Hepatocyte (in vitro differentiated cells): ENCODE results near the gene PIP5K1C. TPM values are rescaled to one million over a fixed set of nuclear protein-coding genes. Genes with fewer than 3 reads are reported as not detected.
"Not testable (repeated sequence)": the region's sequence is repeated elsewhere in the genome, so short reads cannot be mapped to it uniquely, and the experiment has no call there.

ENCODE experiments used
- DNase-seq: peaks from one replicate; pipeline ENCODE4 v3.0.0-alpha.2; 2016; ENCODE audit warnings: low spot score
- H2AFZ ChIP-seq: fragments of 200-600 bp; sonication (generic); 2 replicates; pipeline ENCODE4 v1.6.0; 2016; ENCODE audit warnings: antibody characterized with exemption, mild to moderate bottlenecking
- H3K27ac ChIP-seq: fragments of 200-600 bp; sonication (generic); 2 replicates; pipeline ENCODE4 v1.5.1; 2016; ENCODE audit warnings: mild to moderate bottlenecking
- H3K27me3 ChIP-seq: fragments of 200-600 bp; sonication (generic); 2 replicates; pipeline ENCODE4 v1.6.1; 2016
- H3K36me3 ChIP-seq: fragments of 200-600 bp; sonication (generic); replicated peaks from 2 replicates; pipeline ENCODE4 v1.5.1; 2016; ENCODE audit warnings: low read depth; ENCODE audit not compliant: insufficient read depth
- H3K4me1 ChIP-seq: fragments of 200-600 bp; sonication (generic); 2 replicates; pipeline ENCODE4 v1.5.1; 2016; ENCODE audit warnings: mild to moderate bottlenecking, moderate library complexity; ENCODE audit not compliant: insufficient read depth
- H3K4me2 ChIP-seq: fragments of 200-600 bp; sonication (generic); 2 replicates; pipeline ENCODE4 v1.6.0; 2016
- H3K4me3 ChIP-seq: fragments of 200-600 bp; sonication (generic); 2 replicates; pipeline ENCODE4 v1.5.1; 2016; ENCODE audit warnings: mild to moderate bottlenecking
- H3K79me2 ChIP-seq: fragments of 200-600 bp; sonication (generic); 2 replicates; pipeline ENCODE4 v1.6.0; 2017; ENCODE audit warnings: mild to moderate bottlenecking
- H3K9me2 ChIP-seq: fragments of 200-600 bp; sonication (generic); replicated peaks from 2 replicates; pipeline ENCODE4 v1.6.0; 2017; ENCODE audit warnings: mild to moderate bottlenecking; ENCODE audit not compliant: insufficient read depth
- H3K9me3 ChIP-seq: fragments of 200-600 bp; sonication (generic); 2 replicates; pipeline ENCODE4 v1.5.1; 2016; ENCODE audit warnings: low read depth, mild to moderate bottlenecking
- H4K20me1 ChIP-seq: fragments of 200-600 bp; sonication (generic); 2 replicates; pipeline ENCODE4 v1.6.0; 2016; ENCODE audit warnings: mild to moderate bottlenecking; ENCODE audit not compliant: insufficient read depth, poor library complexity, severe bottlenecking
- EZH2 ChIP-seq: fragments of 200-600 bp; sonication (generic); IDR thresholded peaks from 2 replicates; pipeline ENCODE4 v1.6.1; 2016; ENCODE audit warnings: antibody characterized with exemption, mild to moderate bottlenecking, borderline replicate concordance
- EZH2phosphoT487 ChIP-seq: fragments of 200-600 bp; sonication (generic); IDR thresholded peaks from one replicate; pipeline ENCODE4 v1.6.1; 2018; ENCODE audit warnings: antibody characterized with exemption, mild to moderate bottlenecking, low read depth, moderate library complexity; ENCODE audit not compliant: unreplicated experiment, severe bottlenecking
- WGBS: methylation state at CpG from one replicate; pipeline ENCODE4 v1.1.6; 2016; ENCODE audit warnings: low lambda C conversion rate; ENCODE audit errors: missing lambda C conversion rate; 5-methylcytosine and 5-hydroxymethylcytosine counted together
- polyA plus RNA-seq: library from polyadenylated mRNA; unstranded; fragments of >200 nt; fragmentation: Nextera tagmentation; extraction: Ambion mirVana; gene quantifications from 2 replicates; pipeline ENCODE4 v1.2.1, GENCODE V29; 2016
- total RNA-seq: library from RNA; depleted of rRNA; stranded (reverse); fragments of >200 nt; gene quantifications from 2 replicates; pipeline ENCODE4 v1.2.3, GENCODE V29; 2014
- TF ChIP-seq, protein P1 (sequence below): fragments of 200-600 bp; sonication (generic); IDR thresholded peaks from 2 replicates; pipeline ENCODE4 v1.5.1; 2016; ENCODE audit warnings: antibody characterized with exemption, mild to moderate bottlenecking; ENCODE audit not compliant: poor library complexity

Gene PIP5K1C
- total and polyA plus RNA-seq, 2 experiments from 2014 or later = 20.7 to 37.1 TPM

DNA sequence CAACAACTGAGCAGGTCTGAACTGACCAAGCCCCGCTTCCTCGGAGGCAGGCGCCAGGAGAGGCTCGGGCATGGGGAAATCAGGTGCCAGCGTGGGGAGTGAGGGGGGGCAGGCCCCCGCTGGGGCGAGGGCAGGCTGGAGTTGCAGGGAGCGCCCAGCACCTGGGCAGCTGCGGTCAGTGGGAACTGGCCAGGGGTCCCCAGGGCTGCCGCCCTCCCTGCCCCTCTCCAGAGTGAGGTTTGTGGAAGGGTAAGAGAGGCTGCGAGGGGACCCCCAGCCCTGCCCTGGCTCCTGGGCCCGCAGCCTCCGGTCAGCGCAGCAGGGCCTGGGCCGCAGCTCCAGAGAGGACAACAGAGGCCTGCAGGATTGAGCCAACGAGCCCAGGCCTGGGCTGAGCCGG, 32.5 kb downstream of the PIP5K1C start:
- 89% methylated on average over 15 of the region's 17 CpGs for WGBS
- Histone ChIP-seq H3K27ac (peak overlapping the region; percentile 70), H3K79me2 (peaks cover 21% of the 10 kb centered on the region), H2AFZ (no peak overlapping the region), H3K9me3 (no peaks in the 10 kb centered on the region), H3K36me3 (no peaks in the 10 kb centered on the region), H4K20me1 (peaks cover 19% of the 10 kb centered on the region), H3K4me1 (peaks cover 35% of the 10 kb centered on the region), H3K27me3 (no peaks in the 10 kb centered on the region), H3K4me2 (no peak overlapping the region), H3K4me3 (no peak overlapping the region), H3K9me2 (no peaks in the 10 kb centered on the region)
- no peak for DNase-seq
- TF ChIP-seq, protein P1, sequence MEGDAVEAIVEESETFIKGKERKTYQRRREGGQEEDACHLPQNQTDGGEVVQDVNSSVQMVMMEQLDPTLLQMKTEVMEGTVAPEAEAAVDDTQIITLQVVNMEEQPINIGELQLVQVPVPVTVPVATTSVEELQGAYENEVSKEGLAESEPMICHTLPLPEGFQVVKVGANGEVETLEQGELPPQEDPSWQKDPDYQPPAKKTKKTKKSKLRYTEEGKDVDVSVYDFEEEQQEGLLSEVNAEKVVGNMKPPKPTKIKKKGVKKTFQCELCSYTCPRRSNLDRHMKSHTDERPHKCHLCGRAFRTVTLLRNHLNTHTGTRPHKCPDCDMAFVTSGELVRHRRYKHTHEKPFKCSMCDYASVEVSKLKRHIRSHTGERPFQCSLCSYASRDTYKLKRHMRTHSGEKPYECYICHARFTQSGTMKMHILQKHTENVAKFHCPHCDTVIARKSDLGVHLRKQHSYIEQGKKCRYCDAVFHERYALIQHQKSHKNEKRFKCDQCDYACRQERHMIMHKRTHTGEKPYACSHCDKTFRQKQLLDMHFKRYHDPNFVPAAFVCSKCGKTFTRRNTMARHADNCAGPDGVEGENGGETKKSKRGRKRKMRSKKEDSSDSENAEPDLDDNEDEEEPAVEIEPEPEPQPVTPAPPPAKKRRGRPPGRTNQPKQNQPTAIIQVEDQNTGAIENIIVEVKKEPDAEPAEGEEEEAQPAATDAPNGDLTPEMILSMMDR = no peak
- TF ChIP-seq EZH2phosphoT487 (no peak), EZH2 (no peak)

DNA sequence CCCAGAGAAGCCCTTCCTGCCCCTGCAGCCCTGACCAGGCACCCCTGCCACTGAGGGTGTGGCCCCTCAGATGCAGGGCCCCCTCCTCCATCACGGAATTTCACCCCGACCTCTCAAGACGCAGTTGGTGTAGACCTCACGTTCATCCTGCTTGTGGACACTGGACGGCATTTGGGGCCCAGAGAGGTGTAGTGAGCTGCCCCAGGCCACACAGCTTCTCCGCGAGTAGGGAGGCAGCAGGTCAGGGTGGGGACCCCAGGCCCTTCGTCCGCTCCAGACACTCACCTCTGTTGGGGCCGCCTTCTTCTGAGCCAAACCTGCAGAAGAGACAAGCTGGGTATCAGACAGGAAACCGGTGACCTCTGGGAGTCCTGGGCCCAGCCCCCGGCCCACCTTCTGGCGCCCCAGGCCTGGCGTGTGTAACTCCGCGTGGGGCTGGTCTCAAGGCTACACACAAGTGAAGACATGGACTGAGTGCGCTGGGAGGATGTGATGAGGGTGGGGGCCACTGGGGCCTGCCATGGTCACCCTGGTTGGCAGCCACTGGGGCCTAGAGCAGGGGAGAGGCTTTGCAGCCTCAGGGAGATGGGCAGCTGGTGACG, 33.1 kb downstream of the PIP5K1C start:
- no peak for DNase-seq
- Histone ChIP-seq H3K79me2 (peaks cover 16% of the 10 kb centered on the region), H3K9me3 (no peaks in the 10 kb centered on the region), H3K27ac (no peak overlapping the region), H3K4me1 (peaks cover 34% of the 10 kb centered on the region), H3K4me2 (no peak overlapping the region), H3K36me3 (no peaks in the 10 kb centered on the region), H2AFZ (no peak overlapping the region), H3K4me3 (no peak overlapping the region), H4K20me1 (peaks cover 16% of the 10 kb centered on the region), H3K27me3 (no peaks in the 10 kb centered on the region), H3K9me2 (no peaks in the 10 kb centered on the region)
- 91% methylated on average over 18 of the region's 18 CpGs for WGBS
- TF ChIP-seq, protein P1 = no peak
- no peak for TF ChIP-seq EZH2phosphoT487
- no peak for TF ChIP-seq EZH2

DNA sequence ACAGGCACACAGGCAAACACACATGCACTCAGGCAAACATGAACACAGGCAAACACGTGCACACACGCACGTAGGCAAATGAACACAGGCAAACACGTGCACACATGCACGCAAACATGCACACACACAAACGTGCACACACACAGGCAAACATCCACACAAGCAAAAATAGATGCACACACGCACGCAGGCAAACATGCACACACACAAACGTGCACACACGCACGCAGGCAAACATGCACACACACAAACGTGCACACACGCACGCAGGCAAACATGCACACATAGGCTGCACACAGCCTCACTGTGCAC, 33.8 kb downstream of the PIP5K1C start:
- Histone ChIP-seq H3K79me2 (peaks cover 11% of the 10 kb centered on the region), H3K4me1 (peaks cover 27% of the 10 kb centered on the region)
- not testable (repeated sequence) for H3K4me2 ChIP-seq, H4K20me1 ChIP-seq, H3K27me3 ChIP-seq, H3K9me3 ChIP-seq, H3K9me2 ChIP-seq, H3K36me3 ChIP-seq, H3K27ac ChIP-seq, H2AFZ ChIP-seq, H3K4me3 ChIP-seq, DNase-seq
- WGBS = 94% methylated on average over 14 of the region's 14 CpGs

DNA sequence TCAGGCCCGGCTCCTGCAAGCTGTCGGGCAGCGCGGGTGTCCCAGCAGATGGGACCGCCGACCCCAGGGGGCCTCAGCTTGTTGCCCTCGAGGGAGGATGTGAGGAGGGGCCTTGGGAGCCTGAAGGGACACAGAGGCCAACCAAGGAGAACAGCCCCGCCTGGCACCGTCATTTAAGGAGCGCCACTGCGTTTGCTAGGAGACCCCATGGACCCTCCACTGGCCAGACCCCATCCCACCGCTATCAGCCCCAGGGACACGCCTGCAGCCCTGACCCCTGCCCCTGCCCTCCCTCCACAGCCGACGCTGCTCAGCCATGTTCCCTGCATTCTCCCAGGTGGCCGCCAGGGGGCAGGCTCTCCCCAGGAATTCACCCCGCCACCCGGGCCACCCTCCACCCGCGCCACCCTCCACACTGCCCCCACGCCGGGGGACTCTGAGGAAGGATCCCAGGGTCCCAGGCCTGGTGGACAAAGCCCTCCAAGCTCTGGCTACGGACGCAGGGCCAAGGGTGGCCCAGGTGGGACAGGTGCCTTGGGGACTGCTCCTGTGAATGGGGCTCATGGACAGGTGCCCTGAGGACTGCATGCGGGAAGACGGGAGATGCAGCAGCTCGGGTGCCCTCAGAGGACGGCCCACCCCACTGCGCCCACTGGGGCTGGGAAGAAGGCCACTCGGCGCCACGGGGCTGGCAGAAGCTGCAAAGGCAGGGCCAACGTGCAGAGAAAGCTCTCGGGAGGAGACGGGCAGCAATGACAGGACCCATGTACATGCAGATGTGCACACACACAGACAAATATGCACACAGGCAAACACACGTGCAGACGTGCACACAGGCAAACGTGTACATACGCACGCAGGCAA, 34.4 kb downstream of the PIP5K1C start:
- Histone ChIP-seq H3K4me2 (no peak overlapping the region), H3K9me3 (no peaks in the 10 kb centered on the region), H2AFZ (no peak overlapping the region), H3K4me3 (no peak overlapping the region), H3K9me2 (no peaks in the 10 kb centered on the region), H3K27ac (no peak overlapping the region), H3K4me1 (peaks cover 22% of the 10 kb centered on the region), H3K36me3 (no peaks in the 10 kb centered on the region), H3K27me3 (no peaks in the 10 kb centered on the region), H4K20me1 (peaks cover 6% of the 10 kb centered on the region), H3K79me2 (peaks cover 5% of the 10 kb centered on the region)
- WGBS = 66% methylated on average over 30 of the region's 40 CpGs
- no peak for TF ChIP-seq EZH2phosphoT487
- no peak for TF ChIP-seq EZH2
- TF ChIP-seq, protein P1 = peak; percentile 97
- DNase-seq = peak; percentile 62
